Kidney epithelial cell (primary cell): Measurements from ENCODE around the gene STN1. TPM values are rescaled to one million over a fixed set of nuclear protein-coding genes. Genes with fewer than 3 reads are reported as not detected.

ENCODE experiments used
- DNase-seq: peaks from one replicate; pipeline ENCODE4 v3.0.0-alpha.2; 2010; ENCODE audit warnings: low read depth
- H3K27me3 ChIP-seq: 2 replicates; pipeline ENCODE4 v1.6.0; 2011; ENCODE audit warnings: low read length; ENCODE audit not compliant: control insufficient read depth, insufficient read depth
- H3K36me3 ChIP-seq: 2 replicates; pipeline ENCODE4 v1.5.1; 2011; ENCODE audit warnings: low read length; ENCODE audit not compliant: control insufficient read depth, insufficient read depth
- H3K4me3 ChIP-seq: 2 replicates; pipeline ENCODE4 v1.5.1; 2011; ENCODE audit warnings: low read depth, mild to moderate bottlenecking, control low read depth, low read length
- total RNA-seq: library from RNA; depleted of rRNA; stranded (reverse); fragments of >200 nt; gene quantifications from 2 replicates; pipeline ENCODE4 v1.2.3, GENCODE V29; 2015
- TF ChIP-seq, protein P1 (sequence below): IDR thresholded peaks from 2 replicates; pipeline ENCODE4 v1.5.1; 2011; ENCODE audit warnings: mild to moderate bottlenecking, moderate library complexity, low read length, control low read depth, inconsistent platforms; ENCODE audit not compliant: insufficient read depth, poor library complexity, severe bottlenecking

Gene STN1
- total RNA-seq, 1 donor from 2014 or later = 25.1 TPM

DNA sequence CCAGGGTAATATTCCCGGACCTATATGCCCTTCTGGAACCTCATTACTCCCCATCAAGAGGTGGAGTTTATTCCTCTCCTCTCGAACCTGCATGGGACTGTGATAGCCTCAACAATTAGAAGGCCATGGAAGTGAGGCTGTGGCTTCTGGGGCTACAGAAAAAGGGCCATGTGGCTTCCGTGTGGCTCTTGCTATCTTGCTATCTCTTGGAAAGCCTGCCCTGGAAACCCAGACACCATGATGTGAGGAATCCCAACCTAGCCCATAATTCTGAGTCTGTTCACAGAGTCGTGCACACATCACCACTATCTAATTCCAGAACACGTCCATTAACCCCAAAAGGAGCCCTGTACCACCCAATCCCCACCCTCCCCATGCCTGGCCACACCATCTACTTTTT, 41.8 kb downstream of the STN1 start:
- Histone ChIP-seq H3K27me3 (no peaks in the 10 kb centered on the region), H3K36me3 (no peaks in the 10 kb centered on the region), H3K4me3 (no peak overlapping the region)
- TF ChIP-seq, protein P1, sequence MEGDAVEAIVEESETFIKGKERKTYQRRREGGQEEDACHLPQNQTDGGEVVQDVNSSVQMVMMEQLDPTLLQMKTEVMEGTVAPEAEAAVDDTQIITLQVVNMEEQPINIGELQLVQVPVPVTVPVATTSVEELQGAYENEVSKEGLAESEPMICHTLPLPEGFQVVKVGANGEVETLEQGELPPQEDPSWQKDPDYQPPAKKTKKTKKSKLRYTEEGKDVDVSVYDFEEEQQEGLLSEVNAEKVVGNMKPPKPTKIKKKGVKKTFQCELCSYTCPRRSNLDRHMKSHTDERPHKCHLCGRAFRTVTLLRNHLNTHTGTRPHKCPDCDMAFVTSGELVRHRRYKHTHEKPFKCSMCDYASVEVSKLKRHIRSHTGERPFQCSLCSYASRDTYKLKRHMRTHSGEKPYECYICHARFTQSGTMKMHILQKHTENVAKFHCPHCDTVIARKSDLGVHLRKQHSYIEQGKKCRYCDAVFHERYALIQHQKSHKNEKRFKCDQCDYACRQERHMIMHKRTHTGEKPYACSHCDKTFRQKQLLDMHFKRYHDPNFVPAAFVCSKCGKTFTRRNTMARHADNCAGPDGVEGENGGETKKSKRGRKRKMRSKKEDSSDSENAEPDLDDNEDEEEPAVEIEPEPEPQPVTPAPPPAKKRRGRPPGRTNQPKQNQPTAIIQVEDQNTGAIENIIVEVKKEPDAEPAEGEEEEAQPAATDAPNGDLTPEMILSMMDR = no peak
- DNase-seq = no peak

DNA sequence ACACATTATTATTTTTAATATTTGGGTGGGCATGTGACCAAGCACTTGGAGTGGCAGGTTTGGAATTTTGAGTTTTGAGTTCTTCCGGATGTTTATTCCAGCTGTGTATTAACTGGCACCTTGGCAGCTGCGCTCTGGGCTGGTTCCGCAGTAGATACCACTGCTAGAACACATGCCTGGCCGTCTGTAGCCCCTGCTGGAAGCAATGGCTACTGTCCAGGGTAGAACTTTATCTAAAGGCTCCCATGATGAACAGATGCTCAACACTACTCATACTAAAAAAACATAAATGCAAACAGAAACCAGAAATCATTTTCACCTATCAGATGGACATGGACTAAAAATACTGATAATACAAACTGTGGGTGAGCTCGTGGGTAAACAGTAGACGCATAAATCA, 43.3 kb downstream of the STN1 start:
- TF ChIP-seq, protein P1 = no peak

DNA sequence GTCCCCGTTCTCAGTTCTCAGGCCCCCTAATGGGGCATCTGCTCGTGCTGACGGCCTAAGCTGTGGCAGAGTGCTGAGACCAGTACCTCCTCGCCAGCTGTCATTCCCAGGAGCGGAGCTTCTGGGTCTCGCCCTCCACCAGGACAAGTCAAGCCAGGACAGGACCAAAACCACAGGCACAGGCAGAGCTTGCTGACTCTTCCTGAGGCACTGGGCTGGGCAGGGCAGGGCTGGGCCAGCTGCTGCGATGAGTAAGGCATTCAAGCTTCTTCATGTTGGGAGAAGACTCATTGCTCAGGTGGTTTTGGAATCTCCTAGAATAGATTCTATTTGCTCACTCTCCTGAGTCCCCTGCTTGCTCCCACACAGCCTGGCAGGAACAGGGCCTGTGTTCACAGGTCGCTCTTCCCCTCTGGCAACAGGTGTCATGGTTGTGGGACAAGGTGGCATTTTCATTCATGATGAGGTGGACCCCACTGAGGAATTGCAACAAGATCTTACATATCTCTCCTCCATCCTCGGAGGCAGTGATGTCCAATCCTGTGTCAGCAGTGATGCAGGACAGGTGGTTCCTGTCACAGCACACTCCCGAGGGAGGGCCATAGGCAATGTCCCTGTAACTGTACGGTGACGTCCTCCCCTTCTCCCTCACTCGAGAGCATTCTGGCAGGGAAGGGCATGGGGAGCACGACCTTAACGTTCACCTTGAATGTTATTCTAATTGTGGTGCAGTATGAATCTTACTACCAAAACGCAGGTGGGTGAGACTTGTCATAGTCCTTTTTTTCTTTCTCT, 45.6 kb downstream of the STN1 start:
- Histone ChIP-seq H3K4me3 (no peak overlapping the region), H3K36me3 (no peaks in the 10 kb centered on the region), H3K27me3 (no peaks in the 10 kb centered on the region)
- no peak for DNase-seq
- TF ChIP-seq, protein P1 = no peak

More for the DNA sequence above, 43.3 kb downstream of the STN1 start:
- Histone ChIP-seq H3K4me3 (no peak overlapping the region), H3K36me3 (no peaks in the 10 kb centered on the region), H3K27me3 (no peaks in the 10 kb centered on the region)
- DNase-seq = no peak

- Histone ChIP-seq H3K36me3 (no peaks in the 10 kb centered on the region), H3K27me3 (no peaks in the 10 kb centered on the region), H3K4me3 (no peak overlapping the region)
- no peak for DNase-seq
- TF ChIP-seq, protein P1 = no peak
These were observed 47.0 kb downstream of the STN1 start for GRCh38 chr10:103871006-103871405.

GRCh38 chr10:103870516-103870915, 47.5 kb downstream of the STN1 start:
- TF ChIP-seq, protein P1 = no peak
- DNase-seq = no peak
- no peaks in the 10 kb centered on the region for H3K36me3 ChIP-seq
- no peak overlapping the region for H3K4me3 ChIP-seq
- H3K27me3 ChIP-seq = no peaks in the 10 kb centered on the region

- no peak for DNase-seq
- Histone ChIP-seq H3K36me3 (no peaks in the 10 kb centered on the region), H3K4me3 (no peak overlapping the region), H3K27me3 (no peaks in the 10 kb centered on the region)
- TF ChIP-seq, protein P1 = no peak
These were observed 48.6 kb downstream of the STN1 start for GRCh38 chr10:103869336-103869735.
